GM19239 (cell line): ENCODE results near the gene INHBA.

Experiments used
- DNase-seq: peaks from one replicate; pipeline ENCODE4 v3.0.0; 2011; ENCODE audit warnings: low spot score; ENCODE audit not compliant: insufficient read length
- FAIRE-seq: peaks from 2 replicates; lab custom pipeline; 2011; peaks lifted over from hg19 to GRCh38; lab: Jason Lieb, UNC

Gene INHBA

DNA sequence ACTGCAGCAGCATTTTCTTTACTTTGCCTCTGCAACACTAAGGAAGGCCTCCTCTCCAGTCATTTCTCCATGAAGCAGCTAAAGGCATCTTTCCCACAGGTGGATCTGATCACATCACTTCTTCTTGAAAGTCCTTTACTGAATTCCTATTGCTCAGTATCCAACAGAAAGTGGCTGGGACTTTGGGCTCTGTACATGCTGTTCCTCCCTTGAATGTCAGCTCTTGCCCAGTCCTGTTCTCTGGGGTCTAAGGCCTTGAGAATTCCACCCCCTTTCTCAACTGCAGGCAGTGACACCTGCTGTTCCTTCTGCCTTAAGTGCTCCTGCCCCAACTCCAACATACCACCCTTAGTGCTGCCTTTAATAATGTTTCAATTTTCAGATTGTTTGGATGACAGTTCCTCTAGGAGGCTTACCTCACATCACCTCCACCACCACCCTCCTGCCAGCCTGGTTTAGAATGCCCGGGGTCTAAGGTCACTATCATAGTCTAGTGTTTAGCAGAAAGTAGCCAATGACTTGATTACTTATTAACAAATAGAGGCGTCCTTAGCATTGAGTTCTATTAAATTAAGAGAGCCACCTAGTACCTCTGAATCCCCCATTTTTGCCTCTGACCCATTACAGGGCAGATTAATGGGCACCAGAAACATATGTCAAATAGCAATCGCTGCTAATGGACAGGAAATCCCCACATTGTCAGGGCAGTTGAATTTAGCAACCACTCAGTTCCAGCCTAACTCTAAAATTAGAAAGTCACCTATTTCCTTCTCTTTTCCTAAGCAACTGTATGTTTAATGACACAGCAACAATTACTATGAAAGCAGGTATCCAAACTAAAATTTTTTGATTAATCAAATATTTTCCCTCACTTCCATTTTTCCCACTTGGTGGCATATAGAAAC is 11.4 kb downstream of the INHBA start:
- FAIRE-seq (no peak), DNase-seq (no peak)

DNA sequence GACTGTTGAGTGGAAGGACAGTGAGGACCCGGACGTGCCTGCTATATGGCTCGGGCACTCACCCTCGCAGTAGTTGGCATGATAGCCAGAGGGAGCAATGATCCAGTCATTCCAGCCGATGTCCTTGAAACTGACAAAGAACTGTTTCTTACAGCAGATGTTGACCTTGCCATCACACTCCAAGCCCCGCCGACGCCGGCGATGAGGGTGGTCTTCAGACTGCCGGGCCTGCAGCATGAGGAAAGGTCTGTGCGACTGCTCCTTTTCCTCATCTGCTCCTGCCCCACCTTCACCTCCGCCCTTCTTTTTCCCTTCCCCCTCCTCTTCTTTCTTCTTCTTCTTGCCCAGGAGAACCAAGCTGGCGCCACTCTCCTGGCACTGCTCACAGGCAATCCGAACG is 13.1 kb downstream of the INHBA start:
- FAIRE-seq (no peak), DNase-seq (no peak)

- no peak for FAIRE-seq
- DNase-seq = no peak
Observed at GRCh38 chr7:41688906-41689305, 14.0 kb downstream of the INHBA start.

DNA sequence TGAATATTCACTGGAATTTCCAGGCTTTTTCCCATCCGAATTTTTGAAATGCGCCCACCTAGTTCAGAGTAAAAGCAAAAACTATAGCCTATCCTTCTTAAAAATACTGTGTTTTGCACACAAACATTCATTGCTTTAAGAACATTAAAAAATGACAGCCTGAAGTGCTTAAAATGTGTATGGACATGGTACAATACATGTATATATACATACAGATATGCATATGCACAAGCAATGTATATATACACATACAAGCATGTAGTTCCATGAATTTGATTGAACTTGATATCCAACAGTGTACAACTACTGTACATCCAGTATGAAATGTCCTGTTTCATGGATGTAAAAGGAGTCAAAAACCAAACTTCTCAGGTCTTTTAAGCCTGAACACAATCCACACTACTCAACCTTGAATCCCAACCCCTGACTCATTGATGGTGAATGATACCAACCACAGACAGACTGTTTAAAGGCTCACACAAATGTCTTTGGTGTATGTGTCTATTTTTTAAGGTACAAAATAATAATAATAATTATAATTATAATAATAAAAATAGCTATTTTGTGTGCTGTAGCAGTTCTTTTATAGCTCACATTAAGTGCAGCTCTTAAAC is 14.8 kb downstream of the INHBA start:
- DNase-seq = no peak
- FAIRE-seq = no peak

- FAIRE-seq = no peak
Observed at GRCh38 chr7:41685684-41686083, 17.2 kb downstream of the INHBA start.

GRCh38 chr7:41682422-41682821 is 20.5 kb downstream of the INHBA start:
- FAIRE-seq (no peak), DNase-seq (no peak)

More at GRCh38 chr7:41685684-41686083, 17.2 kb downstream of the INHBA start:
- no peak for DNase-seq

DNA sequence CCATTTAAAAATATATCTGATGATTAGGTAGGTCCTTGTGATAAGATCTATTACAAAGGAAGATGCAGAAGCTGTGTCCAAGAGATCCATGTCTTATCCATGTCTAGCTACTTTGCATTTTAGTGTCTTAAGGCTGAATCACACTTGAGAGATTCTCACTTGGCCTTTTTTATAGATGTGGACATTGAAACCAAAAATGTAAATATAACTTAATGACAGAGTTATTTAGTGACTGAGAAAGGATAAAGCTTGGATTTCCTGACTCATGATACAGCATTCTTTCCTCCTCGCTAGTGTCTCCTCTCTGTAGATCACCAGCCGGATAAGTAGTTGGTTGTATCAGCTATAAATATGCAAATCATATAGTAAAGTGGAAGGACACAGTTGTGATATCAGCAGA is 23.3 kb downstream of the INHBA start:
- FAIRE-seq = no peak
- no peak for DNase-seq

DNA sequence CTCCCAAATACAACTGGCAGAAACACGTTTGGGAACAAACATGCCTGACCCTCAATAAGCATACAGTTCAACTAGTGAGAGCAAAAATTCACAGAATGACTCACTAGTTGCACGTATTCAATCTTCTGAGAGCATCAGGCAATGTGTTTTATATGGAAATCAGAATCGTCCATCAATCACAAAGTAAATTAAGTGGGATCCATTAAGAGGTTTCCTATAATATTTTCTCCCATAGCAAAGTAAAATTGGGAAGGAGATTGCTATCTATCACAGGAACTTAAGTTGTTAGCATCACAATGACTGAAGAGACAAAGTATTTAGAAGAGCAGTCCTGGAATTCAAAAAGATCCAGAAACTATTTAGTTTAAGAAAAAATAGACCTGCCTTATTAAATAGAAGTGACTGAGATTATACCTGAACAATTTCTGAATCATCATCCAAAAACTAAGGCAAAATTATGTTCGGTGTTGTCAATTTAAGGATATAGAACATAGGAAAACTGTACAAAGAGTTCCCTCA is 28.3 kb downstream of the INHBA start:
- DNase-seq = no peak
- no peak for FAIRE-seq

DNA sequence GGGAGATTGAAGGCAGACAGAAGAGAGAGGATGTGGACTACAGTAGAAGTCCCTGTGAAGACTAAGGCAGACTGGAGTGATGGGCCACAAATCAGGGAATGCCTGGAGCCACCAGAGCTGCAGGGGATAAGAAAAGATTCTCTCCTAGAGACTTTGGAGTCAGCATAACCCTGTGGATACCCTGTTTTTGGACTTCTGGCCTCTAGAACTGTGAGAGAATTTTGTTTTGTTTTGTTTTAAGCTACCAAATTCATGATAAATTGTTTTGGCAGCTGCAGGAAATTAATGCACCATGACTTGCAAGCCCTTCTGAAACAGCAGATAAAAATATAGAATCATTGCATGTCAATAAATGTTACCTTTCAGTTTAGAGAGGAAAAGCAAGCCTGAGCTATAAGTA is 41.3 kb downstream of the INHBA start:
- FAIRE-seq = no peak

GRCh38 chr7:41659539-41659938 is 43.4 kb downstream of the INHBA start:
- DNase-seq (no peak), FAIRE-seq (no peak)

More for the DNA sequence above, 41.3 kb downstream of the INHBA start:
- no peak for DNase-seq

- DNase-seq (no peak), FAIRE-seq (no peak)
Observed at GRCh38 chr7:41656366-41656765, 46.5 kb downstream of the INHBA start.

- no peak for DNase-seq
- FAIRE-seq = no peak
Observed at GRCh38 chr7:41655426-41655825, 47.5 kb downstream of the INHBA start.

DNA sequence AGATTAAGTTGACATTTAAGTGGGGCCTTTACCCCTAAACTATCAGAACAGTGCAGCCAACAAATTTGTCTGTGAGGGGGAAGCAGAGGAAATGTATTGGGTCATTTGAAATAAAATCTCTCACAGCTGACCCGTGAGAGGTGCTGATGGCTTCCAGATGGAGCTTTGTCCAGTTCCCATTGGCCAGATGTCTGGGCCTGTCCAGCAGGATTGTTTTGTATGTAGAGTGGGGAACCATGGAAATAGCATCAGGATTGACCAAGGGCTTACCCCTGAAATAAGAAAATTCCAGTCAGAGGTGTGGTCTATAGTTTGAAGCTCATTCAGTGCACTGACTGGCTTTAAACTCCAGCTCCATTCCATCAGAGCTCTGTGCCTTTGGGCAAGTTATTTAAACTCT is 50.6 kb downstream of the INHBA start:
- FAIRE-seq = no peak

GRCh38 chr7:41648501-41648900 is 54.4 kb downstream of the INHBA start:
- FAIRE-seq (no peak), DNase-seq (no peak)

More for the DNA sequence above, 50.6 kb downstream of the INHBA start:
- DNase-seq = no peak

DNA sequence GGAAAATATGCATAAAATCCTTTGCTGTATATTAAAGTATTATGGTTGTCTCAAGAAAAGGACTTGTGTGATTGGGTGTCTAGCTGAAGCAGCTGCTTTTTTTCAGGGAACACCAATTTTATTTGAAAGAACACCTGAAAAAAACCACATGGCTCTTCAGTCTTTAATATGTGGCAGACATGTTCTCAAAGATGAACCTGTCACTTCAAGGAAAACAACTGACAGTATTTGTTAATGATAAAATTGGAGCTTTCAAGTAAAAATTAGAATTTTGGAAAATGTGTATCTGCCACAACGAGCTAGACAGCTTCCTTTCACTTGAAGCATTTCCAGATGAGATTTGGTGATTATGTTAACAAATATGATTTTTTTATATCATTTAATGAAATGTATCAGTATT is 59.3 kb downstream of the INHBA start:
- DNase-seq (no peak), FAIRE-seq (no peak)

DNA sequence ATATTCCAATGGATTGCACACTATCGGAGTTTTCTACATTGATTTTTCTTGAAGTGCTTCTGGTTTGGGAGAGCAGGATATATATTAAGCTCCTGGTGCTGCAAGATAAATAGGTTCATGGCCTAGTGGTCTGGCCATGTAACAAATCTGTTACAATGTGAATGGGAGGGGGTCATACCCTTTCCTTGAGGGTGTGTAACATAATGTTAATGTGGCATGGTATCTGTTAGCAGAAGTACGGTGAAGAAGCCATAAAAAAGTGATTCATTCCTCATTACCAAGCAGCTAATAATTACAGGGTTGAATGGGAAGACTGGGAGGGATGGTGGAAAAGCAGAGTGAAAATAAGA is 61.2 kb downstream of the INHBA start:
- no peak for DNase-seq
- no peak for FAIRE-seq

DNA sequence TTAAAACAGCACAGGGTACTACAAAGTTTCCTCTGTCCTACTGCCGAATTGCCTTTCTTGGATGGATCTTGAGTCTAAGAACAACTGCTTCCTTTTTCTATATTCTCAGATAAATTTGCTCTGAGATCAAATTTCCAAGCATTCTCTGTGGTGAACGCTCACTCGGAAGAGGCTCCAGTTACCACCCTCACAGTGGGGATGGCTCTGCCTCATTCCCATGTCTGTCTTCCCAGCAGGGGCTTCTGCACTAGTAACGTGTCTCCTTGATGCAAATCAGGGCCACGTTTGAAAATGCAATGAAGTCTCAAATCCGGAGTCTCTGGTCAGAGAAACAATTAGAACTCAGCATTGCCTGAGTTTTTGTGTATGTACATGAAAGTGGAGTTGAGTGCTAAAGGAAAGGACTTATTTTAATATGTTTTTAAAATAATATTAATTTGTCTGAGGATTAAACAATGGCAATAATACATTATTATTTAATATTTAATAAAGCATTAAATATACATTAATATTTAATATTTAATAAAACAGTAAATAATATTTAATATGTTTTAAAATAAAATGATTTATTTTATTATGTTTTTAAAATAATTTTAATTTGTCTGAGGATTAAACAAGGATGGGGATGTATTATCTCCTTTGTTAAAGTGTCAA is 61.8 kb downstream of the INHBA start:
- no peak for DNase-seq
- no peak for FAIRE-seq

DNA sequence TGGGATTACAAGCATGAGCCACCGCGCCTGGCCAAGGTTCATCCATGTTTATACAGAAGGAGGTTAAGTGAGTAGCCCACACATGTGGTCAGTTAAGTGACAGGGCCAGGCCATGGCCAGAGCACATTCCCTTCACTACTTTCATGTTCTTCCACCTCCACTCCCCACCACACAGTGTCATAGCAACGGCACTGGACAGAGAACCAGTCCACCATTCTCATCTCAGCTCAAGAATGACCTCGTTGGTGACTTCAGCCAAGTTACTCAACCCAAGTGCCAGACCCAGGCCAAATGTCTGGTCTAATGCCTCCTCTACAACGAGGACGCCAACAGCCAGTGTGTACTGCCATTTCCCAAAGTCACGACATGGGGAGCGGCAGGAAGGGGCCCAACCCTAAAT is 62.4 kb downstream of the INHBA start:
- DNase-seq (no peak), FAIRE-seq (no peak)

- FAIRE-seq = no peak
- DNase-seq = no peak
Observed at GRCh38 chr7:41637049-41637448, 65.8 kb downstream of the INHBA start.
